IMR-90 (cell line): Measurements from ENCODE around the gene TNRC6A. TPM values are rescaled to one million over a fixed set of nuclear protein-coding genes. Genes with fewer than 3 reads are reported as not detected.
A peak's percentile ranks its signal among the peaks of the same experiment; 100 is the strongest.

Source experiments
- ATAC-seq: fragments of 200-7000 bp; cut with Tn5 transposase; 2 replicates; pipeline ENCODE4 v1.9.1; 2020; ENCODE audit warnings: low read depth, mild to moderate bottlenecking, moderate library complexity
- BruUV-seq: library from RNA; stranded (reverse); fragments of 400-500 nt; replicated peaks from 2 replicates; lab custom pipeline; 2021; lab: Mats Ljungman, UMichigan
- CTCF ChIA-PET: fragments of 300-600 bp; formaldehyde crosslinking; extraction: SDS; loops from one replicate; lab custom pipeline; 2021; ENCODE audit warnings: antibody characterized with exemption; lab: Yijun Ruan, JAX
- POLR2A ChIA-PET: fragments of 300-600 bp; sonication (Branson Sonifier 250); formaldehyde crosslinking; loops from one replicate; lab custom pipeline; 2022; ENCODE audit warnings: antibody characterized with exemption; ENCODE audit not compliant: unreplicated experiment; lab: Charles Lee
- DNase-seq: peaks from one replicate; pipeline ENCODE4 v3.0.0; 2013
- H2AFZ ChIP-seq: replicated peaks from 2 replicates; pipeline ENCODE3; 2013; ENCODE audit warnings: low read length, mild to moderate bottlenecking; ENCODE audit not compliant: poor library complexity
- H2AK5ac ChIP-seq: 2 replicates; pipeline ENCODE4 v1.6.1; 2013; ENCODE audit warnings: low read depth, low read length, inconsistent platforms
- H2AK9ac ChIP-seq: replicated peaks from 2 replicates; pipeline ENCODE3; 2013; ENCODE audit warnings: mild to moderate bottlenecking, low read depth, low read length, moderate library complexity; ENCODE audit not compliant: poor library complexity
- H2BK120ac ChIP-seq: 2 replicates; pipeline ENCODE4 v1.6.1; 2013; ENCODE audit warnings: low read depth, low read length, inconsistent platforms
- H2BK15ac ChIP-seq: 3 replicates; pipeline ENCODE4 v1.6.1; 2013; ENCODE audit warnings: low read depth, low read length, inconsistent platforms
- H2BK20ac ChIP-seq: 2 replicates; pipeline ENCODE4 v1.6.1; 2013; ENCODE audit warnings: low read depth, mild to moderate bottlenecking, inconsistent platforms, low read length, moderate library complexity
- H2BK5ac ChIP-seq: 2 replicates; pipeline ENCODE4 v1.6.1; 2013; ENCODE audit warnings: mild to moderate bottlenecking, low read depth, low read length, inconsistent platforms; ENCODE audit not compliant: poor library complexity, severe bottlenecking
- H3K14ac ChIP-seq: replicated peaks from 2 replicates; pipeline ENCODE4 v1.6.1; 2013; ENCODE audit warnings: low read depth, low read length, inconsistent platforms
- H3K18ac ChIP-seq: 2 replicates; pipeline ENCODE4 v1.6.1; 2013; ENCODE audit warnings: low read depth, low read length, control low read depth
- H3K23ac ChIP-seq: 2 replicates; pipeline ENCODE4 v1.6.1; 2013; ENCODE audit warnings: low read depth, low read length, inconsistent platforms
- H3K27ac ChIP-seq: 2 replicates; pipeline ENCODE4 v1.5.1; 2013; ENCODE audit warnings: mild to moderate bottlenecking, control low read depth, low read length; ENCODE audit not compliant: insufficient read depth
- H3K27me3 ChIP-seq: 2 replicates; pipeline ENCODE4 v1.6.1; 2013; ENCODE audit warnings: low read length; ENCODE audit not compliant: control insufficient read depth, insufficient read depth
- H3K36me3 ChIP-seq: 2 replicates; pipeline ENCODE4 v1.6.1; 2013; ENCODE audit warnings: low read length, mixed read lengths; ENCODE audit not compliant: control insufficient read depth, insufficient read depth
- H3K4ac ChIP-seq: 2 replicates; pipeline ENCODE4 v1.6.1; 2013; ENCODE audit warnings: low read depth, low read length, inconsistent platforms
- H3K4me1 ChIP-seq: 2 replicates; pipeline ENCODE4 v1.6.1; 2013; ENCODE audit warnings: low read length, mixed read lengths; ENCODE audit not compliant: control insufficient read depth, insufficient read depth
- H3K4me2 ChIP-seq: 2 replicates; pipeline ENCODE4 v1.6.1; 2013; ENCODE audit warnings: low read depth, mild to moderate bottlenecking, control low read depth, low read length, moderate library complexity
- H3K4me3 ChIP-seq: 2 replicates; pipeline ENCODE4 v1.5.1; 2013; ENCODE audit warnings: low read depth, mild to moderate bottlenecking, control low read depth, low read length, moderate library complexity; ENCODE audit not compliant: insufficient read depth
- H3K56ac ChIP-seq: 2 replicates; pipeline ENCODE4 v1.6.1; 2013; ENCODE audit warnings: low read length, inconsistent platforms; ENCODE audit not compliant: insufficient read depth; ENCODE audit errors: extremely low read depth
- H3K79me1 ChIP-seq, 2 experiments: 2 replicates each; pipeline ENCODE4 v1.6.1; 2013; ENCODE audit warnings: low read length in 2 of 2, inconsistent platforms in 1 of 2, low read depth in 1 of 2
- H3K9ac ChIP-seq: 2 replicates; pipeline ENCODE4 v1.6.1; 2013; ENCODE audit warnings: low read depth, low read length, control low read depth
- H3K9me1 ChIP-seq: 2 replicates; pipeline ENCODE4 v1.6.1; 2013; ENCODE audit warnings: low read length, inconsistent platforms; ENCODE audit not compliant: insufficient read depth
- H3K9me3 ChIP-seq: 2 replicates; pipeline ENCODE4 v1.6.1; 2013; ENCODE audit warnings: low read length; ENCODE audit not compliant: control insufficient read depth, insufficient read depth
- H4K20me1 ChIP-seq: 2 replicates; pipeline ENCODE4 v1.6.1; 2013; ENCODE audit warnings: low read length, inconsistent platforms; ENCODE audit not compliant: insufficient read depth
- H4K5ac ChIP-seq: 2 replicates; pipeline ENCODE4 v1.6.1; 2013; ENCODE audit warnings: mild to moderate bottlenecking, low read depth, low read length, control low read depth
- H4K8ac ChIP-seq, 2 experiments: 2 replicates each; pipeline ENCODE4 v1.6.1; 2013; ENCODE audit warnings: low read depth in 2 of 2, low read length in 2 of 2, control low read depth in 1 of 2, inconsistent platforms in 1 of 2
- H4K91ac ChIP-seq: 2 replicates; pipeline ENCODE4 v1.6.1; 2013; ENCODE audit warnings: low read depth, low read length, inconsistent platforms; ENCODE audit not compliant: insufficient read depth
- BHLHE40 ChIP-seq: fragments of 150-350 bp; IDR thresholded peaks from 2 replicates; pipeline ENCODE4 v1.6.1; 2016; ENCODE audit warnings: mild to moderate bottlenecking, low read depth, low read length
- CEBPB ChIP-seq: IDR thresholded peaks from 2 replicates; pipeline ENCODE4 v1.6.1; 2012; ENCODE audit warnings: low read depth, low read length, improper control_type of control experiment
- MAFK ChIP-seq: IDR thresholded peaks from 2 replicates; pipeline ENCODE4 v1.6.1; 2012; ENCODE audit warnings: low read depth, low read length, improper control_type of control experiment
- NFE2L2 ChIP-seq: fragments of 150-350 bp; IDR thresholded peaks from 2 replicates; pipeline ENCODE4 v1.6.1; 2016; ENCODE audit warnings: low read depth, mild to moderate bottlenecking, low read length
- POLR2A ChIP-seq: IDR thresholded peaks from 2 replicates; pipeline ENCODE4 v1.6.1; 2012; ENCODE audit warnings: mild to moderate bottlenecking, low read depth, low read length
- SMC3 ChIP-seq: fragments of 150-350 bp; IDR thresholded peaks from 2 replicates; pipeline ENCODE4 v1.6.1; 2016; ENCODE audit warnings: low read depth, mild to moderate bottlenecking, antibody characterized with exemption, low read length, moderate library complexity
- WGBS, 2 experiments: methylation state at CpG; one replicate each; pipeline versions ENCODE4 v1.1.5 to v1.1.7; 2013; ENCODE audit warnings: missing lambda C conversion rate in 2 of 2; ENCODE audit not compliant: insufficient read length in 1 of 2; ENCODE audit errors: extremely low coverage in 2 of 2; 5-methylcytosine and 5-hydroxymethylcytosine counted together
- dilution Hi-C: fragments of 300-500 bp; cut with HindIII; formaldehyde crosslinking; loops from one replicate; pipeline ENCODE4 v1.14.3; 2018; ENCODE audit warnings: low sequenced_read_pairs; ENCODE audit not compliant: unreplicated experiment
- in situ Hi-C: fragments of 300-500 bp; cut with MboI; formaldehyde crosslinking; loops from 3 replicates; pipeline ENCODE4 v1.14.3; 2019; ENCODE audit warnings: low sequenced_read_pairs, inconsistent platforms, mixed read lengths
- intact Hi-C: fragments of 100-400 bp; cut with micrococcal nuclease; formaldehyde crosslinking; loops from 2 replicates; pipeline ENCODE4 v1.10.0; 2022
- polyA plus RNA-seq, 3 experiments: library from polyadenylated mRNA; depleted of rRNA; stranded (reverse); fragments of >200 nt; gene quantifications; 2 replicates each; pipeline ENCODE4 v1.2.3, GENCODE V29; 2012; ENCODE audit warnings: low replicate concordance in 1 of 3
- total RNA-seq: library from RNA; depleted of rRNA; stranded (reverse); fragments of >200 nt; gene quantifications from 2 replicates; pipeline ENCODE4 v1.2.3, GENCODE V29; 2012

TNRC6A gene
- total and polyA plus RNA-seq, 2 of the 4 experiments (the other 2 are of a cell fraction), result 32.4 to 42.3 TPM

- H2BK120ac ChIP-seq, result peak overlapping the region; percentile 84
- H3K4ac ChIP-seq, result peak overlapping the region; percentile 93
- H2BK5ac ChIP-seq, result peak overlapping the region; percentile 91
- peak overlapping the region; percentile 46; the same call in 1 of the 3 replicates for H2BK15ac ChIP-seq
- H3K4me3 ChIP-seq, result peak overlapping the region; percentile 4; the same call in 1 of the 2 replicates
- intact Hi-C loops (loop anchor here (10.0 kb wide), 2 partner anchors 276 to 386 kb away; partner anchors contain the start of gene LCMT1), dilution Hi-C loops (no loop called here), in situ Hi-C loops (no loop called here)
- peak overlapping the region; percentile 12; the same call in 1 of the 2 replicates for H4K5ac ChIP-seq
- H3K9ac ChIP-seq, result peak overlapping the region; percentile 43
- no TSS peak for BruUV-seq
- no peaks in the 10 kb centered on the region for H3K9me3 ChIP-seq
- WGBS, 2 experiments, result no CpG with 5 or more reads among the region's 5 CpGs
- H3K18ac ChIP-seq, result peak overlapping the region; percentile 46
- H3K27ac ChIP-seq, result peak overlapping the region; percentile 69
- ChIA-PET POLR2A (no interaction called here), CTCF (interaction anchor here (0.6 kb wide), 2 partner anchors 14 to 334 kb away, joined by 3 to 4 read pairs; no protein-coding TSS in a partner anchor)
- no peak for TF ChIP-seq SMC3
- 0 out of 2 replicates have a peak, but pooled peaks have one; percentile 40 for TF ChIP-seq BHLHE40
- TF ChIP-seq CEBPB, result 0 out of 2 replicates have a peak, but pooled peaks have one; percentile 28
- peak; percentile 70 for TF ChIP-seq MAFK
- TF ChIP-seq POLR2A, result no peak
- TF ChIP-seq NFE2L2, result peak; percentile 95
- peaks cover 5% of the 10 kb centered on the region for H3K4me1 ChIP-seq
- H3K79me1 ChIP-seq, result no peaks in the 10 kb centered on the region
- no peaks in the 10 kb centered on the region for H4K20me1 ChIP-seq
- ATAC-seq (peak; percentile 82), DNase-seq (peak; percentile 70)
- H2AK9ac ChIP-seq, result peak overlapping the region; percentile 29
- H4K8ac ChIP-seq, result peak overlapping the region in 1 of 2 experiments; percentile 90; a peak in 2 of 4 replicates
- no peaks in the 10 kb centered on the region for H3K36me3 ChIP-seq
- peak overlapping the region; percentile 56 for H3K14ac ChIP-seq
- H2BK20ac ChIP-seq, result peak overlapping the region; percentile 66
- no peaks in the 10 kb centered on the region for H3K27me3 ChIP-seq
- peak overlapping the region; percentile 90 for H2AFZ ChIP-seq
- H3K56ac ChIP-seq, result peak overlapping the region; percentile 20
- peak overlapping the region; percentile 51 for H3K4me2 ChIP-seq
- H4K91ac ChIP-seq, result peak overlapping the region; percentile 86
- H2AK5ac ChIP-seq, result peak overlapping the region; percentile 60; the same call in 1 of the 2 replicates
- peaks cover 11% of the 10 kb centered on the region; the same call in 1 of the 2 replicates for H3K9me1 ChIP-seq
- peak overlapping the region; percentile 37; the same call in 1 of the 2 replicates for H3K23ac ChIP-seq
Observed at GRCh38 chr16:24838554-24839266, 109.3 kb downstream of the TNRC6A start.
